ENCODE results near the gene IDNK. TPM values are rescaled to one million over a fixed set of nuclear protein-coding genes. Genes with fewer than 3 reads are reported as not detected.
A peak's percentile ranks its signal among the peaks of the same experiment; 100 is the strongest.

IDNK gene
- total RNA-seq (2021) = 0.50 to 0.78 TPM (median 0.69 TPM) in 3 replicates
- Bru-seq, nascent RNA = percentile 45 among the genes with signal in this experiment
- long read RNA-seq, experiment 1, partial matches to known transcripts = 0 of 10 reads
- long read RNA-seq, experiment 1, other reads (novel, unspliced or antisense) = 6 of 10 reads
- long read RNA-seq, experiment 2, partial matches to known transcripts = 0 of 1 reads
- long read RNA-seq, experiment 2, other reads (novel, unspliced or antisense) = 0 of 1 reads
- long read RNA-seq, experiment 3, partial matches to known transcripts = 0 of 3 reads
- long read RNA-seq, experiment 3, other reads (novel, unspliced or antisense) = 0 of 3 reads

DNA sequence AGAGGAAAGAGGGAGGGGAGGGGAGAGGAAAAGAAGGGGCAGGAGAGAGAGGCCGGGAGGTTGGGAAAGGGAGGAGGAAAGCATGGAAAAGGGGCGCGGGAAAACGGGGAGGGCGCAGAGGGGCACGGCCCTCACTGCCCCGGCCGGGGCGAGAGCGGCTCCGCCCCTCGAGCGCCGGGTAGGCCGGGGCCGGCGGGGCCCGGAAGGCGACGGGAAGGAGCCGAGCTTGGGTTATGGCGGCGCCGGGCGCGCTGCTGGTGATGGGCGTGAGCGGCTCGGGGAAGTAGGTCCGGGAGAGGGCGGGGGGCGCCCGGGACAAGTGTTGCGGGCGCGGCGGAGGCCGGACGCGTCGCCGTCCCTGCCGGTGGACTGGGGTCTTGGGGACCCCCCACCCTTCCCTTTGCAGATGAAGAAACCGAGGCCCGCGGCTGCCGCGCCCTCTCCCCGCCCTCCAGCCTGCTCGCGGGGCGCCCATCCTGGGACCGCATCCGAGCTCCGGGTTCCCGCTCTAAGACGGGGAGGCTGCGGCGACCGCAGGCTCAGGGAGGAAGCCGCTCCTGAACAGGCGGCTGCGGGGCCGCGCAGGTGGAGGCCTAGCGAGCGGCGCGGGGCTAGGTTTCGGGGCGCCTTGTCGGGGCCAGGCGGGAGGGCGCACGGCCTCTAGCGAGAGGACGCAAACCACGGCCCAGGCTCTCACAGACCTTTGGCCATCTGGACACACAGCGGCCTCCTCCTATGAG lies at the start of gene IDNK:
TSS of gene IDNK (plus strand) at position 205 of the 740 bp plus-strand sequence. CDS start at position 234, 29 bp downstream.
- ChIA-PET POLR2A (interaction anchor here (1.0 to 1.5 kb wide), 2 partner anchors 85 to 298 kb away, joined by 3 to 4 read pairs; partner anchors contain the start of genes KIF27 and UBQLN1), CTCF (interaction anchor here (0.7 to 2.1 kb wide), 5 partner anchors 22 to 403 kb away, joined by 3 to 15 read pairs (median 4); no protein-coding TSS in a partner anchor)
- no peak within 1 kb of the TSS for H3K27ac Mint-ChIP-seq
- peak; percentile 83 for ATAC-seq
- peak; percentile 69 for DNase-seq (ENCODE audit: low spot score)
- no peaks in the 10 kb centered on the region for H3K9me3 Mint-ChIP-seq
- H3K4me1 Mint-ChIP-seq = peaks cover 17% of the 10 kb centered on the region
- H3K36me3 Mint-ChIP-seq = no peaks in the 10 kb centered on the region
- peak within 1 kb of the TSS; percentile 80 for H3K4me3 Mint-ChIP-seq
- peaks cover 8% of the 10 kb centered on the region for H3K27me3 Mint-ChIP-seq (ENCODE audit: low read depth)
- TF ChIP-seq ZBTB21 (CRISPR knock-in tag; IDR thresholded peaks at IDR 0.05; ENCODE audit: borderline replicate concordance) = 0 out of 2 replicates have a peak, but pooled peaks have one; percentile 20
- TF ChIP-seq TP53 (CRISPR knock-in tag; IDR thresholded peaks at IDR 0.05) = peak; percentile 34; the same call in 1 of the 2 replicates
- TF ChIP-seq, protein P1, sequence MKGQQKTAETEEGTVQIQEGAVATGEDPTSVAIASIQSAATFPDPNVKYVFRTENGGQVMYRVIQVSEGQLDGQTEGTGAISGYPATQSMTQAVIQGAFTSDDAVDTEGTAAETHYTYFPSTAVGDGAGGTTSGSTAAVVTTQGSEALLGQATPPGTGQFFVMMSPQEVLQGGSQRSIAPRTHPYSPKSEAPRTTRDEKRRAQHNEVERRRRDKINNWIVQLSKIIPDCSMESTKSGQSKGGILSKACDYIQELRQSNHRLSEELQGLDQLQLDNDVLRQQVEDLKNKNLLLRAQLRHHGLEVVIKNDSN (CRISPR knock-in tag; IDR thresholded peaks at IDR 0.05) = peak; percentile 17; the same call in 1 of the 2 replicates
- peak; percentile 64; the same call in 1 of the 2 replicates for TF ChIP-seq TEAD1 (CRISPR knock-in tag; IDR thresholded peaks at IDR 0.05)
- TF ChIP-seq, protein P2, sequence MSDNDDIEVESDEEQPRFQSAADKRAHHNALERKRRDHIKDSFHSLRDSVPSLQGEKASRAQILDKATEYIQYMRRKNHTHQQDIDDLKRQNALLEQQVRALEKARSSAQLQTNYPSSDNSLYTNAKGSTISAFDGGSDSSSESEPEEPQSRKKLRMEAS (CRISPR knock-in tag; IDR thresholded peaks at IDR 0.05) = peak; percentile 69; the same call in 1 of the 2 replicates
- 0 out of 2 replicates have a peak, but pooled peaks have one; percentile 26 for TF ChIP-seq E2F5 (CRISPR knock-in tag; IDR thresholded peaks at IDR 0.05)
- no peak for TF ChIP-seq PREB (CRISPR knock-in tag; IDR thresholded peaks at IDR 0.05; ENCODE audit: borderline replicate concordance)
- peak; percentile 27; the same call in 1 of the 2 replicates for TF ChIP-seq KAT7 (CRISPR knock-in tag; IDR thresholded peaks at IDR 0.05; ENCODE audit: borderline replicate concordance)
- TF ChIP-seq ZNF121 (CRISPR knock-in tag; IDR thresholded peaks at IDR 0.05) = no peak
- TF ChIP-seq TCF7 (CRISPR knock-in tag; IDR thresholded peaks at IDR 0.05; ENCODE audit: low read depth) = peak; percentile 57; the same call in 1 of the 2 replicates
- TF ChIP-seq, protein P3, sequence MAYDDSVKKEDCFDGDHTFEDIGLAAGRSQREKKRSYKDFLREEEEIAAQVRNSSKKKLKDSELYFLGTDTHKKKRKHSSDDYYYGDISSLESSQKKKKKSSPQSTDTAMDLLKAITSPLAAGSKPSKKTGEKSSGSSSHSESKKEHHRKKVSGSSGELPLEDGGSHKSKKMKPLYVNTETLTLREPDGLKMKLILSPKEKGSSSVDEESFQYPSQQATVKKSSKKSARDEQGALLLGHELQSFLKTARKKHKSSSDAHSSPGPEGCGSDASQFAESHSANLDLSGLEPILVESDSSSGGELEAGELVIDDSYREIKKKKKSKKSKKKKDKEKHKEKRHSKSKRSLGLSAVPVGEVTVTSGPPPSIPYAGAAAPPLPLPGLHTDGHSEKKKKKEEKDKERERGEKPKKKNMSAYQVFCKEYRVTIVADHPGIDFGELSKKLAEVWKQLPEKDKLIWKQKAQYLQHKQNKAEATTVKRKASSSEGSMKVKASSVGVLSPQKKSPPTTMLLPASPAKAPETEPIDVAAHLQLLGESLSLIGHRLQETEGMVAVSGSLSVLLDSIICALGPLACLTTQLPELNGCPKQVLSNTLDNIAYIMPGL (CRISPR knock-in tag; IDR thresholded peaks at IDR 0.05) = peak; percentile 93; the same call in 1 of the 2 replicates
- TF ChIP-seq ZNF138 (CRISPR knock-in tag; conservative IDR thresholded peaks at IDR 0.05) = no peak
- TF ChIP-seq, protein P4, sequence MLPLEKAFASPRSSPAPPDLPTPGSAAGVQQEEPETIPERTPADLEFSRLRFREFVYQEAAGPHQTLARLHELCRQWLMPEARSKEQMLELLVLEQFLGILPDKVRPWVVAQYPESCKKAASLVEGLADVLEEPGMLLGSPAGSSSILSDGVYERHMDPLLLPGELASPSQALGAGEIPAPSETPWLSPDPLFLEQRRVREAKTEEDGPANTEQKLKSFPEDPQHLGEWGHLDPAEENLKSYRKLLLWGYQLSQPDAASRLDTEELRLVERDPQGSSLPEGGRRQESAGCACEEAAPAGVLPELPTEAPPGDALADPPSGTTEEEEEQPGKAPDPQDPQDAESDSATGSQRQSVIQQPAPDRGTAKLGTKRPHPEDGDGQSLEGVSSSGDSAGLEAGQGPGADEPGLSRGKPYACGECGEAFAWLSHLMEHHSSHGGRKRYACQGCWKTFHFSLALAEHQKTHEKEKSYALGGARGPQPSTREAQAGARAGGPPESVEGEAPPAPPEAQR (CRISPR knock-in tag; IDR thresholded peaks at IDR 0.05) = no peak
- TF ChIP-seq NFE2L1 (CRISPR knock-in tag; IDR thresholded peaks at IDR 0.05) = peak; percentile 60; the same call in 1 of the 2 replicates
- 0 out of 2 replicates have a peak, but pooled peaks have one; percentile 40 for TF ChIP-seq ZNF416 (CRISPR knock-in tag; IDR thresholded peaks at IDR 0.05)
- TF ChIP-seq, protein P5, sequence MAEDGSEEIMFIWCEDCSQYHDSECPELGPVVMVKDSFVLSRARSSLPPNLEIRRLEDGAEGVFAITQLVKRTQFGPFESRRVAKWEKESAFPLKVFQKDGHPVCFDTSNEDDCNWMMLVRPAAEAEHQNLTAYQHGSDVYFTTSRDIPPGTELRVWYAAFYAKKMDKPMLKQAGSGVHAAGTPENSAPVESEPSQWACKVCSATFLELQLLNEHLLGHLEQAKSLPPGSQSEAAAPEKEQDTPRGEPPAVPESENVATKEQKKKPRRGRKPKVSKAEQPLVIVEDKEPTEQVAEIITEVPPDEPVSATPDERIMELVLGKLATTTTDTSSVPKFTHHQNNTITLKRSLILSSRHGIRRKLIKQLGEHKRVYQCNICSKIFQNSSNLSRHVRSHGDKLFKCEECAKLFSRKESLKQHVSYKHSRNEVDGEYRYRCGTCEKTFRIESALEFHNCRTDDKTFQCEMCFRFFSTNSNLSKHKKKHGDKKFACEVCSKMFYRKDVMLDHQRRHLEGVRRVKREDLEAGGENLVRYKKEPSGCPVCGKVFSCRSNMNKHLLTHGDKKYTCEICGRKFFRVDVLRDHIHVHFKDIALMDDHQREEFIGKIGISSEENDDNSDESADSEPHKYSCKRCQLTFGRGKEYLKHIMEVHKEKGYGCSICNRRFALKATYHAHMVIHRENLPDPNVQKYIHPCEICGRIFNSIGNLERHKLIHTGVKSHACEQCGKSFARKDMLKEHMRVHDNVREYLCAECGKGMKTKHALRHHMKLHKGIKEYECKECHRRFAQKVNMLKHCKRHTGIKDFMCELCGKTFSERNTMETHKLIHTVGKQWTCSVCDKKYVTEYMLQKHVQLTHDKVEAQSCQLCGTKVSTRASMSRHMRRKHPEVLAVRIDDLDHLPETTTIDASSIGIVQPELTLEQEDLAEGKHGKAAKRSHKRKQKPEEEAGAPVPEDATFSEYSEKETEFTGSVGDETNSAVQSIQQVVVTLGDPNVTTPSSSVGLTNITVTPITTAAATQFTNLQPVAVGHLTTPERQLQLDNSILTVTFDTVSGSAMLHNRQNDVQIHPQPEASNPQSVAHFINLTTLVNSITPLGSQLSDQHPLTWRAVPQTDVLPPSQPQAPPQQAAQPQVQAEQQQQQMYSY (CRISPR knock-in tag; IDR thresholded peaks at IDR 0.05) = 0 out of 2 replicates have a peak, but pooled peaks have one; percentile 12
- 0 out of 2 replicates have a peak, but pooled peaks have one; percentile 66 for TF ChIP-seq ELF4 (CRISPR knock-in tag; IDR thresholded peaks at IDR 0.05; ENCODE audit: low read depth)
- 0 out of 2 replicates have a peak, but pooled peaks have one; percentile 39 for TF ChIP-seq ZNF219 (CRISPR knock-in tag; IDR thresholded peaks at IDR 0.05; ENCODE audit: borderline replicate concordance)
- peak; percentile 67 for TF ChIP-seq SP1 (CRISPR knock-in tag; conservative IDR thresholded peaks at IDR 0.05)
- TF ChIP-seq ESRRA (CRISPR knock-in tag; IDR thresholded peaks at IDR 0.05; ENCODE audit: borderline replicate concordance) = no peak
- peak; percentile 63; the same call in 1 of the 2 replicates for TF ChIP-seq IRF1 (CRISPR knock-in tag; IDR thresholded peaks at IDR 0.05)
- TF ChIP-seq ETV6 (CRISPR knock-in tag; IDR thresholded peaks at IDR 0.05) = peak; percentile 100
- TF ChIP-seq TEAD4 (CRISPR knock-in tag; IDR thresholded peaks at IDR 0.05) = 0 out of 2 replicates have a peak, but pooled peaks have one; percentile 22

Measured in WTC11 (cell line).